ENCODE measurements around the gene MCM3. TPM values are rescaled to one million over a fixed set of nuclear protein-coding genes. Genes with fewer than 3 reads are reported as not detected.

Gene MCM3
- polyA plus RNA-seq, 3 donors, result 10.7 to 15.3 (median 12.1) TPM

DNA sequence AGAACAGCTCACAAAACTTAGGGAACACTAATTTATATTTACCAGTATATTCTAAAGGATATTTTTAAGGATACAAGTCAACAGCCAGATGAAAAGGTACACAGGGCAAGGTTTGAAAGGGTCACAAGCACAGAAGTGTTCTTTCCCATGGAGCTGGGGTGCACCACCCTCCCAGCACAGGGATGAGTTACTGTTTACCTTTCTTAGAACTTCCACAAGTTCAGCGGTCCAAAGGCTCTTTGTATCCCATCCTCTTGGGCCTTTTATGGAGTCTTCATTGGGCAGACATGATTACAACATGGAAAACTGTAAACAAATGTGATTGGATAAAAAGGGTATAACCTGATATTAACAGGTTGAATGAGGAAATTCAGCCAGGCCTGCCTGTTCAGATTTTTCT lies 39.1 kb downstream of the MCM3 start:
- TF ChIP-seq CTCF (IDR thresholded peaks at IDR 0.05), result no peak
- Histone ChIP-seq H3K4me2 (replicated peaks; ENCODE audit: extremely low read depth, low read length, poor library complexity, severe bottlenecking) (no peak overlapping the region), H3K36me3 (replicated peaks in 1 of 2; ENCODE audit: control insufficient read depth in 1 of 2, insufficient read depth in 2 of 2, low read length in 2 of 2) (no peaks in the 10 kb centered on the region), H3K79me2 (ENCODE audit: insufficient read depth, low read length) (no peaks in the 10 kb centered on the region), H3K27ac (ENCODE audit: low read depth in 1 of 2, low read length in 2 of 2) (no peak overlapping the region), H4K20me1 (ENCODE audit: insufficient read depth, low read length) (no peaks in the 10 kb centered on the region), H3K27me3 (ENCODE audit: control insufficient read depth in 2 of 2, insufficient read depth in 2 of 2, low read length in 2 of 2) (no peaks in the 10 kb centered on the region), H2AFZ (ENCODE audit: insufficient read depth, low read depth, low read length, poor library complexity, severe bottlenecking) (no peak overlapping the region), H3K9me3 (replicated peaks in 1 of 2; ENCODE audit: control insufficient read depth in 1 of 2, insufficient read depth in 1 of 2, low read length in 2 of 2) (no peaks in the 10 kb centered on the region), H3K4me1 (ENCODE audit: control insufficient read depth in 1 of 2, insufficient read depth in 2 of 2, low read length in 2 of 2) (no peaks in the 10 kb centered on the region), H3K4me3 (replicated peaks in 1 of 3; ENCODE audit: low read depth in 2 of 3, low read length in 3 of 3) (no peak overlapping the region), H3K9ac (ENCODE audit: insufficient read depth, low read length, poor library complexity, severe bottlenecking) (no peak overlapping the region)
- no peak for DNase-seq
- Mint-ChIP-seq H3K9me3 (peaks cover 0 to 3% (median 0%) of the 10 kb centered on the region in 7 donors), H3K4me1 (no peaks in the 10 kb centered on the region), H3K27ac (no peak overlapping the region), H3K27me3 (ENCODE audit: low read depth in 3 of 3) (peaks cover 2 to 3% (median 2%) of the 10 kb centered on the region in 3 donors), H3K36me3 (no peaks in the 10 kb centered on the region), H3K4me3 (no peak overlapping the region)
- no CpG with 5 or more reads among the region's 1 CpG for WGBS (ENCODE audit: insufficient coverage)
- intact Hi-C loops (cut with micrococcal nuclease), result no loop called here

DNA sequence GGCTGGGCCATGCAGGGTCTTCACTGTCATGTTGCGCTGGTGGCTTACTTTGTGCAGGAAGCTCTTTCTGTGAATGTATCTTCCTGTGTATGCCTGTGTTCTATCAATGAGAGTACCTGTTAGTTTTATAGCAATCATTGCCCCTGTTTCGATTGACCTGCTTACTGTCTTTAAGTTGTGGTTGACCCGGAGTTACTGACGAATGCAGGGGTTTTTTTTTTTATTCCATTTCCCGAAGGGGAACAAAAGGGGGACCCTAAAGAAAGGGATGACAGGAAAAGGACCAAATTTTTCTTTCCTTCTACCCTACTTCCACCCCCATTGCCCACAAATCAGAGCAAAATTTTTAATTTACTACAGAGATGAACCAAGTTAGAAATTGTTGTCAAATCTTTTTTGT lies 40.1 kb downstream of the MCM3 start, which contains the start of gene IL17F:
IL17F (minus strand) TSS at position 101 of the 400 bp plus-strand sequence; CDS start at position 30, 71 bp downstream.
- Histone ChIP-seq H3K27me3 (ENCODE audit: control insufficient read depth in 2 of 2, insufficient read depth in 2 of 2, low read length in 2 of 2) (no peaks in the 10 kb centered on the region), H3K9me3 (replicated peaks in 1 of 2; ENCODE audit: control insufficient read depth in 1 of 2, insufficient read depth in 1 of 2, low read length in 2 of 2) (no peaks in the 10 kb centered on the region), H4K20me1 (ENCODE audit: insufficient read depth, low read length) (no peaks in the 10 kb centered on the region), H3K4me2 (replicated peaks; ENCODE audit: extremely low read depth, low read length, poor library complexity, severe bottlenecking) (no peak within 1 kb of the TSS), H2AFZ (ENCODE audit: insufficient read depth, low read depth, low read length, poor library complexity, severe bottlenecking) (no peak within 1 kb of the TSS), H3K9ac (ENCODE audit: insufficient read depth, low read length, poor library complexity, severe bottlenecking) (no peak within 1 kb of the TSS), H3K36me3 (replicated peaks in 1 of 2; ENCODE audit: control insufficient read depth in 1 of 2, insufficient read depth in 2 of 2, low read length in 2 of 2) (no peaks in the 10 kb centered on the region), H3K4me1 (ENCODE audit: control insufficient read depth in 1 of 2, insufficient read depth in 2 of 2, low read length in 2 of 2) (no peaks in the 10 kb centered on the region), H3K27ac (ENCODE audit: low read depth in 1 of 2, low read length in 2 of 2) (no peak within 1 kb of the TSS), H3K4me3 (replicated peaks in 1 of 3; ENCODE audit: low read depth in 2 of 3, low read length in 3 of 3) (no peak within 1 kb of the TSS), H3K79me2 (ENCODE audit: insufficient read depth, low read length) (no peaks in the 10 kb centered on the region)
- Mint-ChIP-seq H3K4me3 (no peak within 1 kb of the TSS), H3K36me3 (no peaks in the 10 kb centered on the region), H3K27ac (no peak within 1 kb of the TSS), H3K27me3 (ENCODE audit: low read depth in 3 of 3) (peaks cover 0 to 2% (median 2%) of the 10 kb centered on the region in 3 donors), H3K9me3 (peaks cover 0 to 3% (median 0%) of the 10 kb centered on the region in 7 donors), H3K4me1 (no peaks in the 10 kb centered on the region)
- 75% methylated on average over 2 of the region's 5 CpGs for whole genome bisulfite sequencing (ENCODE audit: insufficient coverage)
- DNase-seq, result no peak
- TF ChIP-seq CTCF (IDR thresholded peaks at IDR 0.05), result no peak
- intact Hi-C loops (cut with micrococcal nuclease), result no loop called here
